Mesodermal cell (in vitro differentiated cells): Measurements from ENCODE around the gene SNX20.

Experiments
- H3K27ac ChIP-seq: 2 replicates; pipeline ENCODE4 v1.7.0; 2013; ENCODE audit warnings: mild to moderate bottlenecking, low read depth, low read length, moderate library complexity; ENCODE audit not compliant: severe bottlenecking
- H3K36me3 ChIP-seq: 2 replicates; pipeline ENCODE4 v1.7.1; 2013; ENCODE audit warnings: mild to moderate bottlenecking, low read length, moderate library complexity; ENCODE audit not compliant: control insufficient read depth, insufficient read depth
- H3K4me1 ChIP-seq: one replicate; pipeline ENCODE4 v1.7.1; 2013; ENCODE audit warnings: mild to moderate bottlenecking, low read length; ENCODE audit not compliant: insufficient read depth, control insufficient read depth, poor library complexity, severe bottlenecking
- H3K4me3 ChIP-seq: 2 replicates; pipeline ENCODE4 v1.7.0; 2013; ENCODE audit warnings: low read length, control low read depth, mild to moderate bottlenecking; ENCODE audit not compliant: insufficient read depth, poor library complexity, severe bottlenecking; ENCODE audit errors: extremely low read depth
- H3K9me3 ChIP-seq: 2 replicates; pipeline ENCODE4 v1.7.1; 2013; ENCODE audit warnings: mild to moderate bottlenecking, low read length, moderate library complexity; ENCODE audit not compliant: control insufficient read depth
- WGBS, 2 experiments: methylation state at CpG; one replicate each; pipeline ENCODE4 v1.1.5; 2013; ENCODE audit warnings: missing lambda C conversion rate in 2 of 2; ENCODE audit not compliant: insufficient coverage in 2 of 2; 5-methylcytosine and 5-hydroxymethylcytosine counted together

Gene SNX20

DNA sequence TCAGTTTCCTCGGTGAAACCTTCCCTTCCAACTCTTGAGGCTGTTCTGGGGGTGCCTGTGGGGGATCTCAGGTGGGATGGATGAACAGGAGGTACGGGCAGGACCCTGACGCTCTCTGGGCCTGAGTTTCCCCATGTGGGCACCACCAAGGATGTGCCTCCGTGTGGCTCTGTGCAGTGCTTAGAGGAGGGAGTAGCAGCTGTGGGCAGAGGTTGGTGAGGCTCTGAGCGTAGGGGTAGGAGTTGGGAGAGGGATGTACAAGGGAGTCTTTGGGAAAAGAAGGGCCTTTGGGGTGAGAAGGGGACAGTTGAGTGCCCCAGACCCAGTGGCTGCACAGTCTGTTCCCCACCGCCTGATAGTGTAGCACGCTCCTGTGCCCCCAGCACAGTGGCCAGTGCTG, 59.1 kb downstream of the SNX20 start:
- Histone ChIP-seq H3K4me1 (peaks cover 16% of the 10 kb centered on the region), H3K36me3 (peaks cover 53% of the 10 kb centered on the region), H3K9me3 (no peaks in the 10 kb centered on the region), H3K27ac (no peak overlapping the region), H3K4me3 (no peak overlapping the region)
- WGBS, 2 experiments: 91 to 97% methylated on average over 5 to 7 of the region's 7 CpGs
